DND-41 (cell line): Measurements from ENCODE around the gene ZNF79.

Experiments used
- ATAC-seq: fragments of 200-7000 bp; cut with Tn5 transposase; 3 replicates; pipeline ENCODE4 v1.9.1; 2021; ENCODE audit warnings: low read depth; ENCODE audit not compliant: insufficient read depth
- DNase-seq: peaks from one replicate; pipeline ENCODE4 v3.0.0-alpha.2; 2020
- H2AFZ ChIP-seq: 2 replicates; pipeline ENCODE4 v1.6.0; 2012; ENCODE audit warnings: low read depth, low read length
- H3K27ac ChIP-seq: 2 replicates; pipeline ENCODE4 v1.5.1; 2012; ENCODE audit warnings: low read length, inconsistent platforms
- H3K27me3 ChIP-seq: fragments of 200-600 bp; sonication (generic); 2 replicates; pipeline ENCODE4 v1.6.0; 2012; ENCODE audit warnings: low read length, mild to moderate bottlenecking, inconsistent platforms; ENCODE audit not compliant: insufficient read depth, poor library complexity
- H3K36me3 ChIP-seq: 2 replicates; pipeline ENCODE4 v1.5.1; 2012; ENCODE audit warnings: low read length, inconsistent platforms; ENCODE audit not compliant: insufficient read depth
- H3K4me1 ChIP-seq: 2 replicates; pipeline ENCODE4 v1.5.1; 2012; ENCODE audit warnings: mild to moderate bottlenecking, low read length; ENCODE audit not compliant: insufficient read depth
- H3K4me2 ChIP-seq: 2 replicates; pipeline ENCODE4 v1.6.0; 2012; ENCODE audit warnings: mild to moderate bottlenecking, moderate library complexity, low read length, inconsistent platforms; ENCODE audit not compliant: insufficient read depth
- H3K4me3 ChIP-seq, 2 experiments: fragments of 200-600 bp in 1 of 2; shearing (Covaris generic) in 1 of 2; 2 replicates each; pipeline ENCODE4 v1.5.1; 2012 to 2016; ENCODE audit warnings: inconsistent platforms in 2 of 2, low read length in 2 of 2, mild to moderate bottlenecking in 2 of 2, low read depth in 1 of 2, moderate library complexity in 1 of 2
- H3K79me2 ChIP-seq: 2 replicates; pipeline ENCODE4 v1.6.0; 2012; ENCODE audit warnings: low read length, inconsistent platforms; ENCODE audit not compliant: insufficient read depth
- H3K9ac ChIP-seq: 2 replicates; pipeline ENCODE4 v1.6.0; 2012; ENCODE audit warnings: low read depth, mild to moderate bottlenecking, inconsistent platforms, low read length, moderate library complexity
- H3K9me3 ChIP-seq: 2 replicates; pipeline ENCODE4 v1.5.1; 2012; ENCODE audit warnings: low read length, moderate library complexity, mild to moderate bottlenecking, inconsistent platforms; ENCODE audit not compliant: insufficient read depth, severe bottlenecking
- H4K20me1 ChIP-seq: 2 replicates; pipeline ENCODE4 v1.6.0; 2012; ENCODE audit warnings: low read length; ENCODE audit not compliant: insufficient read depth
- CTCF ChIP-seq: IDR thresholded peaks from 2 replicates; pipeline ENCODE4 v1.5.1; 2012; ENCODE audit warnings: borderline replicate concordance, low read length, moderate library complexity, mild to moderate bottlenecking; ENCODE audit not compliant: poor library complexity, severe bottlenecking; ENCODE audit errors: extremely low read depth
- EZH2 ChIP-seq: IDR thresholded peaks from 3 replicates; pipeline ENCODE4 v1.6.1; 2012; ENCODE audit warnings: borderline replicate concordance, low read depth, mild to moderate bottlenecking, moderate library complexity, low read length, inconsistent platforms; ENCODE audit not compliant: severe bottlenecking

Gene ZNF79

GRCh38 chr9:127389381-127390247, 34.6 kb upstream of the ZNF79 start:
- H2AFZ ChIP-seq: no peak overlapping the region
- no peaks in the 10 kb centered on the region for H3K9me3 ChIP-seq
- ATAC-seq: no peak
- peaks cover 61% of the 10 kb centered on the region for H4K20me1 ChIP-seq
- TF ChIP-seq CTCF (no peak), EZH2 (no peak)
- peaks cover 58% of the 10 kb centered on the region for H3K27me3 ChIP-seq
- H3K79me2 ChIP-seq: no peaks in the 10 kb centered on the region
- H3K4me1 ChIP-seq: no peaks in the 10 kb centered on the region
- H3K4me2 ChIP-seq: no peak overlapping the region
- no peak overlapping the region for H3K4me3 ChIP-seq
- no peak overlapping the region for H3K27ac ChIP-seq
- no peak overlapping the region for H3K9ac ChIP-seq
- no peaks in the 10 kb centered on the region for H3K36me3 ChIP-seq
- DNase-seq: no peak

GRCh38 chr9:127390248-127390545, 34.0 kb upstream of the ZNF79 start:
- Histone ChIP-seq H3K4me2 (no peak overlapping the region), H3K27ac (no peak overlapping the region)
- ATAC-seq: no peak

GRCh38 chr9:127390563-127390962, 33.6 kb upstream of the ZNF79 start:
- Histone ChIP-seq H3K36me3 (no peaks in the 10 kb centered on the region), H3K27ac (no peak overlapping the region), H3K4me3 (no peak overlapping the region), H3K9me3 (no peaks in the 10 kb centered on the region), H3K27me3 (peaks cover 57% of the 10 kb centered on the region), H3K4me1 (no peaks in the 10 kb centered on the region), H2AFZ (no peak overlapping the region), H3K9ac (no peak overlapping the region), H3K4me2 (no peak overlapping the region), H4K20me1 (peaks cover 60% of the 10 kb centered on the region), H3K79me2 (no peaks in the 10 kb centered on the region)
- DNase-seq (no peak), ATAC-seq (no peak)
- TF ChIP-seq EZH2 (no peak), CTCF (no peak)

More at GRCh38 chr9:127390248-127390545, 34.0 kb upstream of the ZNF79 start:
- Histone ChIP-seq H4K20me1 (peaks cover 60% of the 10 kb centered on the region), H3K9me3 (no peaks in the 10 kb centered on the region), H3K79me2 (no peaks in the 10 kb centered on the region), H3K4me3 (no peak overlapping the region), H3K4me1 (no peaks in the 10 kb centered on the region), H3K27me3 (peaks cover 57% of the 10 kb centered on the region), H3K9ac (no peak overlapping the region), H3K36me3 (no peaks in the 10 kb centered on the region), H2AFZ (no peak overlapping the region)
- TF ChIP-seq CTCF (no peak), EZH2 (no peak)
- no peak for DNase-seq
